HepG2 (cell line): ENCODE data around the gene LRRC45. TPM values are rescaled to one million over a fixed set of nuclear protein-coding genes. Genes with fewer than 3 reads are reported as not detected.
A peak's percentile ranks its signal among the peaks of the same experiment; 100 is the strongest.

Experiments
- ZFYVE20 ChIP-seq: sonication (generic); formaldehyde crosslinking; IDR thresholded peaks from 2 replicates; pipeline ENCODE4 v1.8.0; 2023; ENCODE audit warnings: low read depth, mild to moderate bottlenecking, moderate library complexity, missing genetic modification reagents, borderline replicate concordance
- polyA plus RNA-seq, 8 experiments: library from polyadenylated mRNA; depleted of rRNA in 3 of 8; stranded (reverse) in 7 of 8; unstranded in 1 of 8; fragments of >200 nt; fragmentation: Illumina TruSeq in 4 of 8; extraction: Trizol in 4 of 8; gene quantifications; 2 replicates each; pipeline versions ENCODE4 v1.2.1 to v1.2.3, GENCODE V29; 2011 to 2016; ENCODE audit warnings: low read depth in 4 of 8, missing spikeins in 1 of 8, mixed read lengths in 1 of 8; ENCODE audit not compliant: insufficient read depth in 1 of 8
- total RNA-seq, 5 experiments: library from RNA; depleted of rRNA; stranded (reverse); fragments of >200 nt; fragmentation: Illumina TruSeq; extraction: Trizol; gene quantifications; 2 replicates each; pipeline ENCODE4 v1.2.3, GENCODE V29; 2016; ENCODE audit warnings: low read depth in 1 of 5
- TF ChIP-seq, protein P1 (sequence below), 2 experiments: sonication (generic) in 1 of 2; formaldehyde crosslinking in 1 of 2; IDR thresholded peaks; 2 replicates each; pipeline versions ENCODE4 v1.6.1 to v1.9.0; 2014 to 2022; ENCODE audit warnings: antibody characterized with exemption in 1 of 2, borderline replicate concordance in 1 of 2, inconsistent platforms in 1 of 2, low read depth in 1 of 2, missing genetic modification reagents in 1 of 2
- TF ChIP-seq, protein P2 (sequence below): sonication (generic); formaldehyde crosslinking; IDR thresholded peaks from 2 replicates; pipeline ENCODE4 v1.4.0; 2020; ENCODE audit warnings: missing genetic modification reagents
- TF ChIP-seq, protein P3 (sequence below): sonication (generic); formaldehyde crosslinking; IDR thresholded peaks from 2 replicates; pipeline ENCODE4 v1.4.0; 2020; ENCODE audit warnings: missing genetic modification reagents
- TF ChIP-seq, protein P4 (sequence below): sonication (generic); formaldehyde crosslinking; IDR thresholded peaks from 2 replicates; pipeline ENCODE4 v1.4.0; 2020; ENCODE audit warnings: mild to moderate bottlenecking, missing genetic modification reagents
- TF ChIP-seq, protein P5 (sequence below): sonication (generic); formaldehyde crosslinking; IDR thresholded peaks from 2 replicates; pipeline ENCODE4 v1.4.0; 2020; ENCODE audit warnings: missing genetic modification reagents, borderline replicate concordance

LRRC45 gene
- total and polyA plus RNA-seq, 2 of the 13 experiments (the other 11 are each of a cell fraction or from before 2014, with no cell fraction given) = 11.6 to 48.1 TPM

- TF ChIP-seq, protein P1, sequence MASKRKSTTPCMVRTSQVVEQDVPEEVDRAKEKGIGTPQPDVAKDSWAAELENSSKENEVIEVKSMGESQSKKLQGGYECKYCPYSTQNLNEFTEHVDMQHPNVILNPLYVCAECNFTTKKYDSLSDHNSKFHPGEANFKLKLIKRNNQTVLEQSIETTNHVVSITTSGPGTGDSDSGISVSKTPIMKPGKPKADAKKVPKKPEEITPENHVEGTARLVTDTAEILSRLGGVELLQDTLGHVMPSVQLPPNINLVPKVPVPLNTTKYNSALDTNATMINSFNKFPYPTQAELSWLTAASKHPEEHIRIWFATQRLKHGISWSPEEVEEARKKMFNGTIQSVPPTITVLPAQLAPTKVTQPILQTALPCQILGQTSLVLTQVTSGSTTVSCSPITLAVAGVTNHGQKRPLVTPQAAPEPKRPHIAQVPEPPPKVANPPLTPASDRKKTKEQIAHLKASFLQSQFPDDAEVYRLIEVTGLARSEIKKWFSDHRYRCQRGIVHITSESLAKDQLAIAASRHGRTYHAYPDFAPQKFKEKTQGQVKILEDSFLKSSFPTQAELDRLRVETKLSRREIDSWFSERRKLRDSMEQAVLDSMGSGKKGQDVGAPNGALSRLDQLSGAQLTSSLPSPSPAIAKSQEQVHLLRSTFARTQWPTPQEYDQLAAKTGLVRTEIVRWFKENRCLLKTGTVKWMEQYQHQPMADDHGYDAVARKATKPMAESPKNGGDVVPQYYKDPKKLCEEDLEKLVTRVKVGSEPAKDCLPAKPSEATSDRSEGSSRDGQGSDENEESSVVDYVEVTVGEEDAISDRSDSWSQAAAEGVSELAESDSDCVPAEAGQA (IDR thresholded peaks at IDR 0.05; ENCODE audit: low read depth) = 0 out of 2 replicates have a peak, but pooled peaks have one; percentile 27
- TF ChIP-seq, protein P1 (CRISPR knock-in tag; IDR thresholded peaks at IDR 0.05; ENCODE audit: borderline replicate concordance) = no peak; the same call in 1 of the 2 replicates
- TF ChIP-seq, protein P2, sequence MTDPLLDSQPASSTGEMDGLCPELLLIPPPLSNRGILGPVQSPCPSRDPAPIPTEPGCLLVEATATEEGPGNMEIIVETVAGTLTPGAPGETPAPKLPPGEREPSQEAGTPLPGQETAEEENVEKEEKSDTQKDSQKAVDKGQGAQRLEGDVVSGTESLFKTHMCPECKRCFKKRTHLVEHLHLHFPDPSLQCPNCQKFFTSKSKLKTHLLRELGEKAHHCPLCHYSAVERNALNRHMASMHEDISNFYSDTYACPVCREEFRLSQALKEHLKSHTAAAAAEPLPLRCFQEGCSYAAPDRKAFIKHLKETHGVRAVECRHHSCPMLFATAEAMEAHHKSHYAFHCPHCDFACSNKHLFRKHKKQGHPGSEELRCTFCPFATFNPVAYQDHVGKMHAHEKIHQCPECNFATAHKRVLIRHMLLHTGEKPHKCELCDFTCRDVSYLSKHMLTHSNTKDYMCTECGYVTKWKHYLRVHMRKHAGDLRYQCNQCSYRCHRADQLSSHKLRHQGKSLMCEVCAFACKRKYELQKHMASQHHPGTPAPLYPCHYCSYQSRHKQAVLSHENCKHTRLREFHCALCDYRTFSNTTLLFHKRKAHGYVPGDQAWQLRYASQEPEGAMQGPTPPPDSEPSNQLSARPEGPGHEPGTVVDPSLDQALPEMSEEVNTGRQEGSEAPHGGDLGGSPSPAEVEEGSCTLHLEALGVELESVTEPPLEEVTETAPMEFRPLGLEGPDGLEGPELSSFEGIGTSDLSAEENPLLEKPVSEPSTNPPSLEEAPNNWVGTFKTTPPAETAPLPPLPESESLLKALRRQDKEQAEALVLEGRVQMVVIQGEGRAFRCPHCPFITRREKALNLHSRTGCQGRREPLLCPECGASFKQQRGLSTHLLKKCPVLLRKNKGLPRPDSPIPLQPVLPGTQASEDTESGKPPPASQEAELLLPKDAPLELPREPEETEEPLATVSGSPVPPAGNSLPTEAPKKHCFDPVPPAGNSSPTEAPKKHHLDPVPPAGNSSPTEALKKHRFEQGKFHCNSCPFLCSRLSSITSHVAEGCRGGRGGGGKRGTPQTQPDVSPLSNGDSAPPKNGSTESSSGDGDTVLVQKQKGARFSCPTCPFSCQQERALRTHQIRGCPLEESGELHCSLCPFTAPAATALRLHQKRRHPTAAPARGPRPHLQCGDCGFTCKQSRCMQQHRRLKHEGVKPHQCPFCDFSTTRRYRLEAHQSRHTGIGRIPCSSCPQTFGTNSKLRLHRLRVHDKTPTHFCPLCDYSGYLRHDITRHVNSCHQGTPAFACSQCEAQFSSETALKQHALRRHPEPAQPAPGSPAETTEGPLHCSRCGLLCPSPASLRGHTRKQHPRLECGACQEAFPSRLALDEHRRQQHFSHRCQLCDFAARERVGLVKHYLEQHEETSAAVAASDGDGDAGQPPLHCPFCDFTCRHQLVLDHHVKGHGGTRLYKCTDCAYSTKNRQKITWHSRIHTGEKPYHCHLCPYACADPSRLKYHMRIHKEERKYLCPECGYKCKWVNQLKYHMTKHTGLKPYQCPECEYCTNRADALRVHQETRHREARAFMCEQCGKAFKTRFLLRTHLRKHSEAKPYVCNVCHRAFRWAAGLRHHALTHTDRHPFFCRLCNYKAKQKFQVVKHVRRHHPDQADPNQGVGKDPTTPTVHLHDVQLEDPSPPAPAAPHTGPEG (CRISPR knock-in tag) = no peak; the same call in 1 of the 2 replicates
- TF ChIP-seq, protein P3, sequence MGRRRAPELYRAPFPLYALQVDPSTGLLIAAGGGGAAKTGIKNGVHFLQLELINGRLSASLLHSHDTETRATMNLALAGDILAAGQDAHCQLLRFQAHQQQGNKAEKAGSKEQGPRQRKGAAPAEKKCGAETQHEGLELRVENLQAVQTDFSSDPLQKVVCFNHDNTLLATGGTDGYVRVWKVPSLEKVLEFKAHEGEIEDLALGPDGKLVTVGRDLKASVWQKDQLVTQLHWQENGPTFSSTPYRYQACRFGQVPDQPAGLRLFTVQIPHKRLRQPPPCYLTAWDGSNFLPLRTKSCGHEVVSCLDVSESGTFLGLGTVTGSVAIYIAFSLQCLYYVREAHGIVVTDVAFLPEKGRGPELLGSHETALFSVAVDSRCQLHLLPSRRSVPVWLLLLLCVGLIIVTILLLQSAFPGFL = no peak
- TF ChIP-seq, protein P4, sequence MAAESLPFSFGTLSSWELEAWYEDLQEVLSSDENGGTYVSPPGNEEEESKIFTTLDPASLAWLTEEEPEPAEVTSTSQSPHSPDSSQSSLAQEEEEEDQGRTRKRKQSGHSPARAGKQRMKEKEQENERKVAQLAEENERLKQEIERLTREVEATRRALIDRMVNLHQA (CRISPR knock-in tag) = no peak
- 0 out of 2 replicates have a peak, but pooled peaks have one; percentile 62 for TF ChIP-seq ZFYVE20 (CRISPR knock-in tag)
- TF ChIP-seq, protein P5, sequence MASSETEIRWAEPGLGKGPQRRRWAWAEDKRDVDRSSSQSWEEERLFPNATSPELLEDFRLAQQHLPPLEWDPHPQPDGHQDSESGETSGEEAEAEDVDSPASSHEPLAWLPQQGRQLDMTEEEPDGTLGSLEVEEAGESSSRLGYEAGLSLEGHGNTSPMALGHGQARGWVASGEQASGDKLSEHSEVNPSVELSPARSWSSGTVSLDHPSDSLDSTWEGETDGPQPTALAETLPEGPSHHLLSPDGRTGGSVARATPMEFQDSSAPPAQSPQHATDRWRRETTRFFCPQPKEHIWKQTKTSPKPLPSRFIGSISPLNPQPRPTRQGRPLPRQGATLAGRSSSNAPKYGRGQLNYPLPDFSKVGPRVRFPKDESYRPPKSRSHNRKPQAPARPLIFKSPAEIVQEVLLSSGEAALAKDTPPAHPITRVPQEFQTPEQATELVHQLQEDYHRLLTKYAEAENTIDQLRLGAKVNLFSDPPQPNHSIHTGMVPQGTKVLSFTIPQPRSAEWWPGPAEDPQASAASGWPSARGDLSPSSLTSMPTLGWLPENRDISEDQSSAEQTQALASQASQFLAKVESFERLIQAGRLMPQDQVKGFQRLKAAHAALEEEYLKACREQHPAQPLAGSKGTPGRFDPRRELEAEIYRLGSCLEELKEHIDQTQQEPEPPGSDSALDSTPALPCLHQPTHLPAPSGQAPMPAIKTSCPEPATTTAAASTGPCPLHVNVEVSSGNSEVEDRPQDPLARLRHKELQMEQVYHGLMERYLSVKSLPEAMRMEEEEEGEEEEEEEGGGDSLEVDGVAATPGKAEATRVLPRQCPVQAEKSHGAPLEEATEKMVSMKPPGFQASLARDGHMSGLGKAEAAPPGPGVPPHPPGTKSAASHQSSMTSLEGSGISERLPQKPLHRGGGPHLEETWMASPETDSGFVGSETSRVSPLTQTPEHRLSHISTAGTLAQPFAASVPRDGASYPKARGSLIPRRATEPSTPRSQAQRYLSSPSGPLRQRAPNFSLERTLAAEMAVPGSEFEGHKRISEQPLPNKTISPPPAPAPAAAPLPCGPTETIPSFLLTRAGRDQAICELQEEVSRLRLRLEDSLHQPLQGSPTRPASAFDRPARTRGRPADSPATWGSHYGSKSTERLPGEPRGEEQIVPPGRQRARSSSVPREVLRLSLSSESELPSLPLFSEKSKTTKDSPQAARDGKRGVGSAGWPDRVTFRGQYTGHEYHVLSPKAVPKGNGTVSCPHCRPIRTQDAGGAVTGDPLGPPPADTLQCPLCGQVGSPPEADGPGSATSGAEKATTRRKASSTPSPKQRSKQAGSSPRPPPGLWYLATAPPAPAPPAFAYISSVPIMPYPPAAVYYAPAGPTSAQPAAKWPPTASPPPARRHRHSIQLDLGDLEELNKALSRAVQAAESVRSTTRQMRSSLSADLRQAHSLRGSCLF = no peak
These were observed 22.9 kb upstream of the LRRC45 start (continued) for GRCh38 chr17:81999976-82000802.
